Lower leg skin (tissue), 3 donors: ENCODE results near the gene N4BP2L2.

Experiments
- CTCF ChIP-seq, 3 donors: fragments of 450-650 bp; IDR thresholded peaks; one replicate each; pipeline ENCODE4 v1.5.1; 2016; ENCODE audit warnings: antibody characterized with exemption in 3 of 3, mild to moderate bottlenecking in 3 of 3, moderate library complexity in 2 of 3
- POLR2A ChIP-seq, 2 donors: fragments of 450-650 bp; IDR thresholded peaks; one replicate each; pipeline ENCODE4 v1.6.1; 2016 to 2017; ENCODE audit warnings: antibody characterized with exemption in 2 of 2, mild to moderate bottlenecking in 1 of 2, moderate library complexity in 1 of 2

GRCh38 chr13:32417995-32418394 is 120.6 kb downstream of the N4BP2L2 start:
- TF ChIP-seq CTCF (IDR thresholded peaks at IDR 0.05) (no peak), POLR2A (IDR thresholded peaks at IDR 0.05) (no peak)
